HFFc6 (cell line): ENCODE data around the gene SCT. TPM values are rescaled to one million over a fixed set of nuclear protein-coding genes. Genes with fewer than 3 reads are reported as not detected.

Experiments used
- DNase-seq: peaks from one replicate; pipeline ENCODE4 v3.0.0-alpha.2; 2018
- H3K27ac Mint-ChIP-seq: 2 replicates; pipeline ENCODE4 v1.8.0; 2020; ENCODE audit warnings: mild to moderate bottlenecking, mixed read lengths
- H3K27me3 Mint-ChIP-seq: 2 replicates; pipeline ENCODE4 v1.8.0; 2021; ENCODE audit warnings: mild to moderate bottlenecking, moderate library complexity, mixed read lengths; ENCODE audit not compliant: insufficient read depth
- H3K36me3 Mint-ChIP-seq: 2 replicates; pipeline ENCODE4 v1.8.0; 2021; ENCODE audit warnings: low read depth, mixed read lengths
- H3K4me1 Mint-ChIP-seq: 2 replicates; pipeline ENCODE4 v1.8.0; 2020; ENCODE audit warnings: low read depth, mixed read lengths
- H3K4me3 Mint-ChIP-seq: 2 replicates; pipeline ENCODE4 v1.8.0; 2020; ENCODE audit warnings: mild to moderate bottlenecking, moderate library complexity, mixed read lengths
- H3K9me3 Mint-ChIP-seq: 2 replicates; pipeline ENCODE4 v1.8.0; 2020; ENCODE audit warnings: mild to moderate bottlenecking, mixed read lengths
- CTCF ChIP-seq: fragments of 200-600 bp; sonication (generic); IDR thresholded peaks from 2 replicates; pipeline ENCODE4 v1.5.0; 2021; ENCODE audit warnings: antibody characterized with exemption, mild to moderate bottlenecking
- total RNA-seq, 6 experiments: library from RNA; stranded (reverse); fragmentation: NEBNext Ultra II Directional; extraction: Animal tissue kit (Norgen Biotek cat#: 25700); gene quantifications; 2 replicates in 1 of 6; 3 replicates in 5 of 6; pipeline ENCODE4 v1.2.3, GENCODE V29; 2021

The SCT gene
- total RNA-seq, 6 experiments from 2014 or later, result not detected

- no peaks in the 10 kb centered on the region; the same call in 1 of the 2 replicates for H3K27me3 Mint-ChIP-seq
- peak overlapping the region; percentile 77 for H3K27ac Mint-ChIP-seq
- H3K9me3 Mint-ChIP-seq, result no peaks in the 10 kb centered on the region
- peaks cover 12% of the 10 kb centered on the region for H3K36me3 Mint-ChIP-seq
- TF ChIP-seq CTCF, result no peak
- peaks cover 12% of the 10 kb centered on the region for H3K4me1 Mint-ChIP-seq
- DNase-seq, result no peak
- no peak overlapping the region for H3K4me3 Mint-ChIP-seq
These were observed 39.4 kb downstream of the SCT start for GRCh38 chr11:587546-587945.

GRCh38 chr11:586376-587316 lies 40.3 kb downstream of the SCT start:
- no peak for TF ChIP-seq CTCF
- peaks cover 11% of the 10 kb centered on the region; the same call in 1 of the 2 replicates for H3K36me3 Mint-ChIP-seq
- no peaks in the 10 kb centered on the region for H3K9me3 Mint-ChIP-seq
- H3K4me1 Mint-ChIP-seq, result peaks cover 12% of the 10 kb centered on the region
- H3K4me3 Mint-ChIP-seq, result no peak overlapping the region
- DNase-seq, result no peak
- H3K27me3 Mint-ChIP-seq, result no peaks in the 10 kb centered on the region; the same call in 1 of the 2 replicates
- no peak overlapping the region for H3K27ac Mint-ChIP-seq

DNA sequence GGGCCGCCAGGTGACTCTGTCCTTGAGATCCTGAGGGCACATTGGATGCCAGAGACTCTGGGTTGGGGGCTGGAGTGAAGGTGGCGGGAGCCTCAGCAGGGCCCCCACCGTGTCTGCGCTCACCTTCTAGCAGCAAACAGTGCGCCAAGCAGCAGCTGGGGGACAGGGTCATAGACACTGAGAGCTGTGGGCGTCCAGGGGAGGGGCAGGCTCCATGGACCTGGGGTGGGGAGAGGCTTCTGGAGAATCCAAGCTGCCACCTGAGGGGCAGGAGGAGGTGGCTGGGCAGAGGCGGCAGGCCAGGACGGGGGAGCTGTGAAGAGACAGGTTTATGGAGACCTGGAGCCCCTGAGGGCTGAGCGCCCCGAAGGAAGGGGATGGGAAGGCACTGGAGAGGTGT lies 42.7 kb downstream of the SCT start:
- Mint-ChIP-seq H3K36me3 (peaks cover 4% of the 10 kb centered on the region; the same call in 1 of the 2 replicates), H3K4me3 (no peak overlapping the region), H3K27ac (no peak overlapping the region), H3K9me3 (no peaks in the 10 kb centered on the region), H3K27me3 (no peaks in the 10 kb centered on the region; the same call in none of the 2 replicates), H3K4me1 (peaks cover 26% of the 10 kb centered on the region)
- no peak for TF ChIP-seq CTCF
- no peak for DNase-seq

- no peaks in the 10 kb centered on the region for H3K9me3 Mint-ChIP-seq
- no peak for DNase-seq
- H3K27ac Mint-ChIP-seq, result 0 out of 2 replicates have a peak overlapping the region, but pooled peaks have one; percentile 17
- H3K27me3 Mint-ChIP-seq, result no peaks in the 10 kb centered on the region; the same call in 1 of the 2 replicates
- peaks cover 36% of the 10 kb centered on the region for H3K4me1 Mint-ChIP-seq
- no peak for TF ChIP-seq CTCF
- H3K36me3 Mint-ChIP-seq, result peaks cover 9% of the 10 kb centered on the region; the same call in 1 of the 2 replicates
- H3K4me3 Mint-ChIP-seq, result no peak overlapping the region
These were observed 45.2 kb downstream of the SCT start for GRCh38 chr11:581752-582151.

GRCh38 chr11:581342-581741 lies 45.6 kb downstream of the SCT start:
- TF ChIP-seq CTCF, result no peak
- no peak for DNase-seq
- Mint-ChIP-seq H3K9me3 (no peaks in the 10 kb centered on the region), H3K4me3 (no peak overlapping the region), H3K36me3 (peaks cover 9% of the 10 kb centered on the region; the same call in 1 of the 2 replicates), H3K27ac (no peak overlapping the region), H3K27me3 (no peaks in the 10 kb centered on the region; the same call in 1 of the 2 replicates), H3K4me1 (peaks cover 36% of the 10 kb centered on the region)
